ENCODE measurements around the gene IRF2BPL.

Gene IRF2BPL

GRCh38 chr14:76984297-76984696 is 44.2 kb downstream of the IRF2BPL start:
- H4K20me1 ChIP-seq (ENCODE audit: insufficient read depth, low read length) = no peaks in the 10 kb centered on the region
- no peaks in the 10 kb centered on the region; the same call in 1 of the 2 replicates for H3K27me3 ChIP-seq (ENCODE audit: low read depth, low read length)
- H3K36me3 ChIP-seq (replicated peaks; ENCODE audit: low read depth, low read length) = no peaks in the 10 kb centered on the region
- no peak overlapping the region for H3K9ac ChIP-seq (ENCODE audit: low read length)
- no peak overlapping the region for H3K4me3 ChIP-seq (ENCODE audit: low read length)
- no peak overlapping the region for H2AFZ ChIP-seq (ENCODE audit: low read depth, low read length)
- H3K9me3 ChIP-seq (ENCODE audit: insufficient read depth, low read length) = 0 out of 2 replicates have a peak, but pooled peaks cover 7% of the 10 kb centered on the region
- no peak overlapping the region for H3K4me2 ChIP-seq (ENCODE audit: low read length)
- no peak overlapping the region for H3K27ac ChIP-seq (ENCODE audit: low read length)
- TF ChIP-seq CTCF (IDR thresholded peaks at IDR 0.05; ENCODE audit: low read depth, low read length) = no peak
- TF ChIP-seq EZH2phosphoT487 (IDR thresholded peaks at IDR 0.05; ENCODE audit: low read depth) = no peak
- H3K4me1 ChIP-seq (ENCODE audit: low read length) = no peaks in the 10 kb centered on the region
- no peaks in the 10 kb centered on the region for H3K79me2 ChIP-seq (ENCODE audit: low read length)

DNA sequence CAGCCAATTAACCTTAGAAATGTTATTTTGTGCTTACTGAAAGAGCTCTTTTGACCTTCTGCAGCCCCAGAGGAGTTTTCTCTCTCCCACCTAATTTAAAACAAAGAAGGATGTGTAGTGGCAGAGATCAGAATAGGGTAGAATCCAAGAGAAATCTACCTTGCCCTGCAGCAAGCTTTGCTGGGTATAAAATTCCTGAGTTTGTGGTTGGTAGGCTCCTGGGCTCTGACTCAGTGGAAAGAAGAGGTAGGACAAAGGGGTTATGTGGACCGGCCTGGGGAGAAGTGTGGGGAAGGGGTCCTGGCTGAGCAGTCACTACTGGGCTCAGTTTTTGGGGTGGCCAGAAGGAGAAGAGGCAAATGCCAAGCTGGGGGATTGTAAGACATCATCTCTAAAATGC is 46.8 kb downstream of the IRF2BPL start:
- no peaks in the 10 kb centered on the region for H3K36me3 ChIP-seq (replicated peaks; ENCODE audit: low read depth, low read length)
- no peak overlapping the region for H3K9ac ChIP-seq (ENCODE audit: low read length)
- no peaks in the 10 kb centered on the region for H4K20me1 ChIP-seq (ENCODE audit: insufficient read depth, low read length)
- H3K27ac ChIP-seq (ENCODE audit: low read length) = no peak overlapping the region
- no peaks in the 10 kb centered on the region; the same call in 1 of the 2 replicates for H3K27me3 ChIP-seq (ENCODE audit: low read depth, low read length)
- TF ChIP-seq CTCF (IDR thresholded peaks at IDR 0.05; ENCODE audit: low read depth, low read length) (no peak), EZH2phosphoT487 (IDR thresholded peaks at IDR 0.05; ENCODE audit: low read depth) (no peak)
- H3K4me1 ChIP-seq (ENCODE audit: low read length) = peaks cover 15% of the 10 kb centered on the region
- no peak overlapping the region for H2AFZ ChIP-seq (ENCODE audit: low read depth, low read length)
- no peaks in the 10 kb centered on the region for H3K79me2 ChIP-seq (ENCODE audit: low read length)
- no peak overlapping the region for H3K4me2 ChIP-seq (ENCODE audit: low read length)
- no peak overlapping the region for H3K4me3 ChIP-seq (ENCODE audit: low read length)
- 0 out of 2 replicates have a peak, but pooled peaks cover 7% of the 10 kb centered on the region for H3K9me3 ChIP-seq (ENCODE audit: insufficient read depth, low read length)

- Histone ChIP-seq H3K79me2 (ENCODE audit: low read length) (no peaks in the 10 kb centered on the region), H3K9ac (ENCODE audit: low read length) (peak overlapping the region; percentile 65), H3K36me3 (replicated peaks; ENCODE audit: low read depth, low read length) (no peaks in the 10 kb centered on the region), H3K4me2 (ENCODE audit: low read length) (peak overlapping the region; percentile 69), H3K9me3 (ENCODE audit: insufficient read depth, low read length) (0 out of 2 replicates have a peak, but pooled peaks cover 7% of the 10 kb centered on the region), H3K4me3 (ENCODE audit: low read length) (peak overlapping the region; percentile 46), H2AFZ (ENCODE audit: low read depth, low read length) (peak overlapping the region; percentile 90), H3K27ac (ENCODE audit: low read length) (peak overlapping the region; percentile 45), H3K4me1 (ENCODE audit: low read length) (peaks cover 15% of the 10 kb centered on the region), H3K27me3 (ENCODE audit: low read depth, low read length) (no peaks in the 10 kb centered on the region; the same call in 1 of the 2 replicates), H4K20me1 (ENCODE audit: insufficient read depth, low read length) (no peaks in the 10 kb centered on the region)
- TF ChIP-seq CTCF (IDR thresholded peaks at IDR 0.05; ENCODE audit: low read depth, low read length) = no peak
- TF ChIP-seq EZH2phosphoT487 (IDR thresholded peaks at IDR 0.05; ENCODE audit: low read depth) = no peak
These were observed 50.5 kb downstream of the IRF2BPL start for GRCh38 chr14:76977793-76978720.

- Histone ChIP-seq H3K36me3 (replicated peaks; ENCODE audit: low read depth, low read length) (no peaks in the 10 kb centered on the region), H3K27ac (ENCODE audit: low read length) (no peak overlapping the region), H2AFZ (ENCODE audit: low read depth, low read length) (no peak overlapping the region), H3K4me3 (ENCODE audit: low read length) (no peak overlapping the region), H3K27me3 (ENCODE audit: low read depth, low read length) (no peaks in the 10 kb centered on the region; the same call in 1 of the 2 replicates), H3K4me1 (ENCODE audit: low read length) (peaks cover 15% of the 10 kb centered on the region), H3K9ac (ENCODE audit: low read length) (no peak overlapping the region), H3K4me2 (ENCODE audit: low read length) (no peak overlapping the region), H3K79me2 (ENCODE audit: low read length) (no peaks in the 10 kb centered on the region), H4K20me1 (ENCODE audit: insufficient read depth, low read length) (no peaks in the 10 kb centered on the region), H3K9me3 (ENCODE audit: insufficient read depth, low read length) (0 out of 2 replicates have a peak, but pooled peaks cover 2% of the 10 kb centered on the region)
- TF ChIP-seq EZH2phosphoT487 (IDR thresholded peaks at IDR 0.05; ENCODE audit: low read depth) = no peak
- TF ChIP-seq CTCF (IDR thresholded peaks at IDR 0.05; ENCODE audit: low read depth, low read length) = no peak
These were observed 52.1 kb downstream of the IRF2BPL start for GRCh38 chr14:76976240-76977005.
